ENCODE data around the gene KLHDC10. TPM values are rescaled to one million over a fixed set of nuclear protein-coding genes. Genes with fewer than 3 reads are reported as not detected.

Gene KLHDC10
- total RNA-seq, 1 donor from 2014 or later = 34.2 TPM

DNA sequence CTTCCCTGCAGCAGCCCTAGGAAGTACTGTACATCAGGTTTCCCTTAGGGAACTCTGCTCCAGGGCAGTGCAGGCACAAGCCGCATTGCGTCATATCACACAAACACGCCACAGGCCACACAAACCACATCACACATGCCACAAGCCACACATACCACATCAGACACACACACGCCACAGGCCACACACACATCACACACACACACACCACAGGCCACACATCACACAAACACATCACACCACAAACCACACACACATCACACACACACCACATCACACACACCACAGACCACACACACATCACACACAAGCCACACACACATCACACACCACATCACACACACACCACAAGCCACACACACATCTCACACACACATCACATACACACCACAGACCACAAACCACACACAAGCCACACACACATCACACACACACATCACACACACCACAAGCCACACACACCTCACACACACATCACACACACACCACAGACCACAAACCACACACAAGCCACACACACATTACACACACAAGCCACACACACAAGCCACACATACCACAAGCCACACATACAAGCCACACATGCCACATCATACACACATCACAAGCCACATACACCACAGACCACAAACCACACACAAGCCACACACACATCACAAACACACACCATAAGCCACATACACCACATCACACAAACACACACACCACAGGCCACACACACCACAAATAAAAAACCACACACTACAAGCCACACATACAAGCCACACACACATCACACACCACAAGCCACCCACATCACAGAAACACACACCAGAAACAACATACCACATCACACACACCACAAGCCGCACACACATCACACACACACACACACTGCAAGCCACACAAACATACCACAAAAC lies 81.5 kb downstream of the KLHDC10 start:
- Histone ChIP-seq H3K9me3 (peaks cover 5% of the 10 kb centered on the region), H3K27ac (no peak overlapping the region), H3K27me3 (ENCODE audit: low read depth) (no peaks in the 10 kb centered on the region), H3K36me3 (no peaks in the 10 kb centered on the region), H3K4me1 (no peaks in the 10 kb centered on the region), H3K4me3 (no peak overlapping the region)
- ATAC-seq (no peak), DNase-seq (no peak)
- TF ChIP-seq, protein P1, sequence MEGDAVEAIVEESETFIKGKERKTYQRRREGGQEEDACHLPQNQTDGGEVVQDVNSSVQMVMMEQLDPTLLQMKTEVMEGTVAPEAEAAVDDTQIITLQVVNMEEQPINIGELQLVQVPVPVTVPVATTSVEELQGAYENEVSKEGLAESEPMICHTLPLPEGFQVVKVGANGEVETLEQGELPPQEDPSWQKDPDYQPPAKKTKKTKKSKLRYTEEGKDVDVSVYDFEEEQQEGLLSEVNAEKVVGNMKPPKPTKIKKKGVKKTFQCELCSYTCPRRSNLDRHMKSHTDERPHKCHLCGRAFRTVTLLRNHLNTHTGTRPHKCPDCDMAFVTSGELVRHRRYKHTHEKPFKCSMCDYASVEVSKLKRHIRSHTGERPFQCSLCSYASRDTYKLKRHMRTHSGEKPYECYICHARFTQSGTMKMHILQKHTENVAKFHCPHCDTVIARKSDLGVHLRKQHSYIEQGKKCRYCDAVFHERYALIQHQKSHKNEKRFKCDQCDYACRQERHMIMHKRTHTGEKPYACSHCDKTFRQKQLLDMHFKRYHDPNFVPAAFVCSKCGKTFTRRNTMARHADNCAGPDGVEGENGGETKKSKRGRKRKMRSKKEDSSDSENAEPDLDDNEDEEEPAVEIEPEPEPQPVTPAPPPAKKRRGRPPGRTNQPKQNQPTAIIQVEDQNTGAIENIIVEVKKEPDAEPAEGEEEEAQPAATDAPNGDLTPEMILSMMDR (IDR thresholded peaks at IDR 0.05) = no peak
- intact Hi-C loops (cut with DNase I) = no loop called here

DNA sequence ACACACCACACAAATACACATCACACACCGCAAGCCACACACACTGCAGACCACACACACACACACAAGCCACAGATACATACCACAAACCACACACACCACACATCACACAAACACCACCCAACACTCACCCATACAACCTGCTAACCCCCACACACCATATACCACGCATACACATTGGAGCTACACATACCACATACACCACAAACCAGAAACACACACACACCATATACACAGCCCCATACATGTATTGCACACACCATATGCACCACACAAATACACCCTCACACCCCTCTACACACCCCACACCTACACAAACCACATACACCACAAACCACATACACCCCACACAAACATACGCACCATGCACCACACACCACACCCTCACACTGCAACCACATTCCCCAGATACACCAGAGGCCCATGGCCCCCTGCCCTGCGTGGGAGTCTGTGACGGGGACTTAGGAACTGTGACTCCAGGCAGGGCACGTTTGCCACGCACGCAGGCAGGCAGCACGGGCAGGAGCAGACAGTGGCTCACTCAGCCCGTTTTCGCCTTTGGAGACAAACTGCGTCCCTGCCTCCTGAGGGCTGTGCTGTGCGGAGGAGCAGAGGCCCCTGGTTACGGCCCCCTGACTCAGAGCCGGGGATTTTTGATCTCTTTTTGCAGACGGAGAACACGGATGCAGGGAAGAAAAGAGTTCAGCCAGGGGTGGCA lies 82.3 kb downstream of the KLHDC10 start:
- ATAC-seq = no peak
- H3K4me1 ChIP-seq = no peaks in the 10 kb centered on the region
- no peaks in the 10 kb centered on the region for H3K36me3 ChIP-seq
- DNase-seq = no peak
- H3K9me3 ChIP-seq = peaks cover 5% of the 10 kb centered on the region
- H3K27me3 ChIP-seq (ENCODE audit: low read depth) = no peaks in the 10 kb centered on the region
- TF ChIP-seq, protein P1 (IDR thresholded peaks at IDR 0.05) = no peak
- no peak overlapping the region for H3K4me3 ChIP-seq
- no peak overlapping the region for H3K27ac ChIP-seq
- intact Hi-C loops (cut with DNase I) = no loop called here

DNA sequence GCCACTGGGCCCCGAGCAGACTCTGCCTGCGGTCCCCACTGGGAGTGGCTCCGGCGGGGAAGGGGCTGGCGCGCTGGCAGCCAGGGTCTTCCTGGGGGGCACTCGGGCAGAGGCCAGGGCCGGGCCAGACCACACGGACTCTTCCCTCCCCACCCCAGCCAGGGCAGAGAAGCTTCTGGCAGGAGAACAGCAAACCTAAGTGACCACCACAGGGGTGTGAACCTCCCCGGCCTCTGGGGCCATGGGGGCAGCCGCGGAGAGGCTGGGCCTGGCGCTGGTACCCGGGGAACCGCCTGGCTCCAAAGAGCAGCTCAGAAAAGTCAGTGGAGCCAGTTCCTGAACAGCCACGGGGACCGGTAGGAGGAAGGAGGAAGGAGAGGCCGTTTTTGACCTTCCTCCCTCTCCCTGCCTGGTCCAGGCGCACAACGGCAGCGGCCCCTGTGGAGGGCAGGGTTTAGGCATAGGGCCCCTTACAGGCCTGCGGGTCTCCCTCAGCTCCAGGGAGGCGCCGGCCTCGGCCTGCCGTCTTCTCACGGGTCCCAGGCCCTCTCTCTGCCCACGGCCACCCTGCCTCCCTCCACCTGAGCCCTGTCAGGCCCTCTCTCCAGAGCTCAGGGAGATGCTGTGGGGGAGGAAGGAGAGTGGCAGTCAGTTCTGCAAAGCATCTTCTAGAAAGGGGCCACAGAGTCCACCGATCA lies 83.0 kb downstream of the KLHDC10 start:
- Histone ChIP-seq H3K4me3 (no peak overlapping the region), H3K36me3 (no peaks in the 10 kb centered on the region), H3K27ac (no peak overlapping the region), H3K27me3 (ENCODE audit: low read depth) (no peaks in the 10 kb centered on the region), H3K9me3 (peaks cover 5% of the 10 kb centered on the region), H3K4me1 (no peaks in the 10 kb centered on the region)
- TF ChIP-seq, protein P1 (IDR thresholded peaks at IDR 0.05) = no peak
- peak in 1 of 2 donors; percentile 5 for ATAC-seq
- intact Hi-C loops (cut with DNase I) = no loop called here
- DNase-seq = no peak

DNA sequence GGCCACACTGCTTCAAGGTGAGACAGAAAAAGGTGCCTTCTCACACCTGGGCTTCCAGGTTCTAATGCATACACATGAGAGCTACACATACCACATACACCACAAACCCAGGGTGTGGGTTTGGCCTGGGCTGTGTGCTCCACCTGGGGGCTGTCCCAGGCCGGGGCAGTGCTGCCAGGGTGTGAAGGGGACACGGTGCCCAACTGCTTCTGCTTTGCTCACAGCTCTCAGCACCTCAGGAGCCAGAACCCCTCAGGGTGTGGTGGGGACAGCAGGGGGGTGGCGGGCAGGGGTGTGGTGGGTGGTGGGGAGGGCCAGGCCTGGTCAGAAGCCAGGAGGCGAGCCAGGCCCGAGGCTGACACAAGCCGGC lies 83.8 kb downstream of the KLHDC10 start:
- H3K36me3 ChIP-seq = no peaks in the 10 kb centered on the region
- peak; percentile 81 to 88 for ATAC-seq
- DNase-seq = peak; percentile 74
- H3K9me3 ChIP-seq = peaks cover 5% of the 10 kb centered on the region
- intact Hi-C loops (cut with DNase I) = no loop called here
- no peak overlapping the region for H3K4me3 ChIP-seq
- no peaks in the 10 kb centered on the region for H3K4me1 ChIP-seq
- H3K27ac ChIP-seq = no peak overlapping the region
- TF ChIP-seq, protein P1 (IDR thresholded peaks at IDR 0.05) = no peak
- H3K27me3 ChIP-seq (ENCODE audit: low read depth) = no peaks in the 10 kb centered on the region

DNA sequence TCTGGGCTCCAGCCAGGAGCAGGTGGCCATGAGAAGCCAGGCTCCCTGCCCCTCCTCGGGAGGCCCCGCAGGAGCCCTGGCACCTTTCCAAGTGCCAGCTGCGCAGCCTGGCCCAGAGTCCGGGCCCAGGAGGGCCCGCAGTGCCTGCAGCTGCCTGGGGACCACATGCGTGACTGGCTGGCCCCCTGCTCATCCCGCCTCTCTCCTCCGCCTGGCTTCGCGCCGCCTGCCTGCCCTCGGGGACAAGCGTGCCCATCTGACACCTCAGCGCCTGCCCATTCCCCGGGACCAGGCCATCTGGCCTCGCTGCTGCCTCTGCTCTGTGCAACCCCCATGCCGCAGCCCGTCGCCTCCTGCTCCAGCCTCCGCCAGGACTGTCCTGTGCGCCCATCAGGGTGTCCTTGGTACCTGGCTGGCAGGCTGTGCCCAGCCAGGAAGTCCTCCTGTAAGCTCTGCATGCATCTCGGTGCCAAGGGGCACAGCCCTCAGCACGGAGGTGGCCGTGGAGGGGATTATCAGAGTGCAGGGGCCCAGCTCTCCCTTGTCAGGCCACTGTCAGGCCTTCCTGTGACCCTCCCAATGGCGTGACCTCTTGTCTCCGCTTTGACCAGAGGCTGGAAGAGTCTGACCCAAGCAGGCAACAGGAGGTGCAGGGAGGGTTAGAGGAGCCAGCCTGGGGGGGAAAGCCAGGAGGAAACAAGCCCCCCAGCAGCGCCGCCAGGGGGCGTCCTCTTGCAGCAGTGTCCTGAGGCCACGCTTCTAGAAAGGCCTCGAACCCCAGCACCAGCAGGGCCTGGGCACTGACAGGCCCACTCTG lies 84.4 kb downstream of the KLHDC10 start:
- TF ChIP-seq, protein P1 (IDR thresholded peaks at IDR 0.05) = no peak
- H3K9me3 ChIP-seq = peaks cover 5% of the 10 kb centered on the region
- ATAC-seq (peak; percentile 1 to 55), DNase-seq (no peak)
- H3K27ac ChIP-seq = no peak overlapping the region
- H3K4me3 ChIP-seq = no peak overlapping the region
- H3K27me3 ChIP-seq (ENCODE audit: low read depth) = no peaks in the 10 kb centered on the region
- H3K36me3 ChIP-seq = no peaks in the 10 kb centered on the region
- intact Hi-C loops (cut with DNase I) = no loop called here
- no peaks in the 10 kb centered on the region for H3K4me1 ChIP-seq
